Testis (tissue), 2 donors: ENCODE data around the gene CDKN1C.

Experiments
- CTCF ChIP-seq, 3 experiments: fragments of 450-650 bp in 2 of 3; fragments of 200-600 bp in 1 of 3; sonication (generic) in 1 of 3; IDR thresholded peaks; one replicate each; pipeline ENCODE4 v1.5.1; 2016 to 2019; ENCODE audit warnings: antibody characterized with exemption in 3 of 3, mild to moderate bottlenecking in 2 of 3, moderate library complexity in 1 of 3
- POLR2A ChIP-seq: fragments of 450-650 bp; IDR thresholded peaks from one replicate; pipeline ENCODE4 v1.6.1; 2017; ENCODE audit warnings: antibody characterized with exemption, mild to moderate bottlenecking, moderate library complexity

- no peak for TF ChIP-seq POLR2A
- no peak for TF ChIP-seq CTCF (IDR thresholded peaks at IDR 0.05)
These were observed 39.1 kb downstream of the CDKN1C start for GRCh38 chr11:2846470-2846869.
